NCI-H226 (cell line): ENCODE measurements around the gene GNPDA2.
"Not testable (repeated sequence)": the region's sequence is repeated elsewhere in the genome, so short reads cannot be mapped to it uniquely, and the experiment has no call there.

Source experiments
- DNase-seq: peaks from one replicate; pipeline ENCODE4 v3.0.0-alpha.2; 2015

GNPDA2 gene

GRCh38 chr4:44726038-44726871, at the start of gene GNPDA2:
TSS of gene GNPDA2 (minus strand) at chr4:44726556. CDS start at chr4:44722207, 4,349 bp downstream.
- DNase-seq, result peak; percentile 83

GRCh38 chr4:44772340-44772739, 46.0 kb upstream of the GNPDA2 start:
- DNase-seq, result no peak

GRCh38 chr4:44771789-44772188, 45.4 kb upstream of the GNPDA2 start:
- DNase-seq, result no peak

GRCh38 chr4:44766453-44766852, 40.1 kb upstream of the GNPDA2 start:
- DNase-seq, result no peak

GRCh38 chr4:44765116-44765515, 38.8 kb upstream of the GNPDA2 start:
- DNase-seq, result no peak

- DNase-seq, result no peak
Measured at GRCh38 chr4:44761306-44761705, 35.0 kb upstream of the GNPDA2 start.

- no peak for DNase-seq
Measured at GRCh38 chr4:44760142-44760898, 34.0 kb upstream of the GNPDA2 start.

- no peak for DNase-seq
Measured at GRCh38 chr4:44756559-44756958, 30.2 kb upstream of the GNPDA2 start.

- no peak for DNase-seq
Measured at GRCh38 chr4:44740201-44740600, 13.8 kb upstream of the GNPDA2 start.

- no peak for DNase-seq
Measured at GRCh38 chr4:44738615-44739014, 12.3 kb upstream of the GNPDA2 start.

GRCh38 chr4:44736900-44737299, 10.5 kb upstream of the GNPDA2 start:
- DNase-seq, result no peak

- not testable (repeated sequence) for DNase-seq
Measured at GRCh38 chr4:44728694-44729093, 2.3 kb upstream of the GNPDA2 start.

- no peak for DNase-seq
Measured at GRCh38 chr4:44727471-44727870, 1.1 kb upstream of the GNPDA2 start.

- no peak for DNase-seq
Measured at GRCh38 chr4:44725726-44726037, 674 bp downstream of the GNPDA2 start.

- DNase-seq, result no peak
Measured at GRCh38 chr4:44725166-44725565, 1.2 kb downstream of the GNPDA2 start.

- DNase-seq, result no peak
Measured at GRCh38 chr4:44722001-44722400, 4.4 kb downstream of the GNPDA2 start.

- no peak for DNase-seq
Measured at GRCh38 chr4:44720371-44720770, 6.0 kb downstream of the GNPDA2 start.

GRCh38 chr4:44716597-44716996, 9.8 kb downstream of the GNPDA2 start:
- DNase-seq, result no peak

GRCh38 chr4:44713125-44713524, 13.2 kb downstream of the GNPDA2 start:
- no peak for DNase-seq

- no peak for DNase-seq
Measured at GRCh38 chr4:44704673-44705072, 21.7 kb downstream of the GNPDA2 start.

- no peak for DNase-seq
Measured at GRCh38 chr4:44701037-44701436, 25.3 kb downstream of the GNPDA2 start.

- DNase-seq, result no peak
Measured at GRCh38 chr4:44700427-44700826, 25.9 kb downstream of the GNPDA2 start.

- DNase-seq, result no peak
Measured at GRCh38 chr4:44684648-44685047, 41.7 kb downstream of the GNPDA2 start.

GRCh38 chr4:44679060-44679459, 47.3 kb downstream of the GNPDA2 start:
- no peak for DNase-seq
